NCI-H187 (cell line): ENCODE measurements around the gene PSTK.

Experiments
- DNase-seq, 2 experiments: peaks; one replicate each; lab custom pipeline; 2025; lab: John Stamatoyannopoulos, UW

PSTK gene

GRCh38 chr10:123019941-123020703 lies 39.9 kb downstream of the PSTK start:
- DNase-seq, result no peak

GRCh38 chr10:123021517-123021916 lies 41.3 kb downstream of the PSTK start:
- no peak for DNase-seq

GRCh38 chr10:123024540-123024939 lies 44.3 kb downstream of the PSTK start:
- no peak for DNase-seq

GRCh38 chr10:123026302-123026701 lies 46.1 kb downstream of the PSTK start:
- no peak for DNase-seq

- DNase-seq, result no peak
Observed at GRCh38 chr10:123027861-123028260, 47.7 kb downstream of the PSTK start.

GRCh38 chr10:123031124-123031523 lies 50.9 kb downstream of the PSTK start:
- no peak for DNase-seq

GRCh38 chr10:123034332-123034731 lies 54.1 kb downstream of the PSTK start:
- DNase-seq, result no peak

GRCh38 chr10:123035467-123036086 lies 55.4 kb downstream of the PSTK start:
- no peak for DNase-seq

- DNase-seq, result no peak
Observed at GRCh38 chr10:123038782-123039631, 58.8 kb downstream of the PSTK start.

- DNase-seq, result no peak
Observed at GRCh38 chr10:123039632-123039930, 59.4 kb downstream of the PSTK start.
